ENCODE measurements around the gene NUDT22.

- no peak for TF ChIP-seq EP300 (IDR thresholded peaks at IDR 0.05)
- TF ChIP-seq CTCF (IDR thresholded peaks at IDR 0.05), result no peak
- no peak for TF ChIP-seq POLR2AphosphoS5 (IDR thresholded peaks at IDR 0.05)
- no peak for TF ChIP-seq POLR2A (IDR thresholded peaks at IDR 0.05)
Observed at GRCh38 chr11:64232967-64233315, 6.9 kb downstream of the NUDT22 start.

All from stomach (tissue), 4 donors.